Measurements from ENCODE around the gene RNU6-8.

GRCh38 chr14:32249371-32249770, 46.3 kb upstream of the RNU6-8 start:
- TF ChIP-seq CTCF (IDR thresholded peaks at IDR 0.05) (no peak), POLR2A (IDR thresholded peaks at IDR 0.05) (no peak)

All from breast epithelium (tissue), 3 donors.